ENCODE measurements around the gene FRRS1L.

The FRRS1L gene

GRCh38 chr9:109100543-109101201, 66.4 kb downstream of the FRRS1L start:
- no peak for DNase-seq

- DNase-seq: no peak
Observed at GRCh38 chr9:109098960-109099308, 68.1 kb downstream of the FRRS1L start.

GRCh38 chr9:109098171-109098959, 68.7 kb downstream of the FRRS1L start:
- no peak for DNase-seq

GRCh38 chr9:109097146-109097545, 69.9 kb downstream of the FRRS1L start:
- no peak for DNase-seq

- DNase-seq: no peak
Observed at GRCh38 chr9:109095321-109095720, 71.7 kb downstream of the FRRS1L start.

GRCh38 chr9:109094268-109094667, 72.8 kb downstream of the FRRS1L start:
- no peak for DNase-seq

- DNase-seq: no peak
Observed at GRCh38 chr9:109092587-109092986, 74.5 kb downstream of the FRRS1L start.

- no peak for DNase-seq
Observed at GRCh38 chr9:109092051-109092580, 74.9 kb downstream of the FRRS1L start.

GRCh38 chr9:109088221-109088620, 78.8 kb downstream of the FRRS1L start:
- DNase-seq: no peak

GRCh38 chr9:109087795-109088194, 79.3 kb downstream of the FRRS1L start:
- no peak for DNase-seq

GRCh38 chr9:109086221-109086620, 80.8 kb downstream of the FRRS1L start:
- DNase-seq: no peak

GRCh38 chr9:109085510-109085909, 81.5 kb downstream of the FRRS1L start:
- no peak for DNase-seq

- no peak for DNase-seq
Observed at GRCh38 chr9:109083813-109084405, 83.1 kb downstream of the FRRS1L start.

- DNase-seq: no peak
Observed at GRCh38 chr9:109083141-109083540, 83.9 kb downstream of the FRRS1L start.

- DNase-seq: no peak
Observed at GRCh38 chr9:109082091-109082620, 84.9 kb downstream of the FRRS1L start.

Measured in stimulated activated CD4-positive, alpha-beta T cell treated with anti-CD3 and anti-CD28 coated beads, Interleukin-1b, Interleukin-23, amount 100 ng/mL, for 48 hours (primary cell).